Stimulated activated CD4-positive, alpha-beta T cell treated with anti-CD3 and anti-CD28 coated beads, Interleukin-4, amount 100 ng/mL, for 1 hour (primary cell): ENCODE data around the gene VPREB3.

Source experiments
- DNase-seq: peaks from one replicate; pipeline ENCODE4 v3.0.0-alpha.2; 2020

Gene VPREB3

DNA sequence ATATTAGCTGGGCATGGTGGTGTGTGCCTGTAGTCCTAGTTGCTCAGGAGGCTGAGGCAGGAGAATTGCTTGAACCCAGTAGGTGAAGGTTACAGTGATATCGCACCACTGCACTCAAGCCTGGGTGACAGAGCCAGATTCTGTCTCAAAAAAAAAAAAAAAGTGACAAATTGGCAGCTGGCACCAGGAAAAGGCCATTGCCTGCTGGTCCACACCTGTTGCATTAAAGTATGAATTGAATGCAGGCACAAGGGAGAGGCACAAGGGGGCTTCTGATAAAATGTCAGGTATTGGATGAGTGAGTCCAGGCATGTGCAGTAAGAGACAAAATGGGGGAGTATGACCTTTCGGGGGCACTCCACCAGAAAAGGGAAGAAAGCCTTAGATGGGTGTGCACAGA is 31.5 kb downstream of the VPREB3 start:
- DNase-seq = no peak

DNA sequence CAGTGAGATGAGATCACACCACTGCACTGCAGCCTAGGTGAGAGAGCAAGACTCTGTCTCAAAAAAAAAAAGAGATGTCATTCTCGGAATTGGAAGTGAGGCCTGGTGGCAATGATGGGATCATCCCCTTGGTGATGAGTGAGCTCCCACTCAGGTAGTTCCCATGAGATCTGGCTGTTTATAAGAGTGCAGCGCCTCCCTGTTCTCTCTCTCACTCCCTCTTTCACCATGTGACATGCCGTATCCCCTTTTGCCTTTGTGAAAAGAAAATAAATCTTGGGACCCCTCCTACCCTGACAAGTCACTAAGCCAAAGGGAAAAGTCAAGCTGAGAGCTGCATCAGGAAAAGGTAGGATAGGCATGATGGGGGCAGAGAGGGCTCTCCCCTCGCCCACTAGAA is 32.1 kb downstream of the VPREB3 start:
- DNase-seq = no peak

DNA sequence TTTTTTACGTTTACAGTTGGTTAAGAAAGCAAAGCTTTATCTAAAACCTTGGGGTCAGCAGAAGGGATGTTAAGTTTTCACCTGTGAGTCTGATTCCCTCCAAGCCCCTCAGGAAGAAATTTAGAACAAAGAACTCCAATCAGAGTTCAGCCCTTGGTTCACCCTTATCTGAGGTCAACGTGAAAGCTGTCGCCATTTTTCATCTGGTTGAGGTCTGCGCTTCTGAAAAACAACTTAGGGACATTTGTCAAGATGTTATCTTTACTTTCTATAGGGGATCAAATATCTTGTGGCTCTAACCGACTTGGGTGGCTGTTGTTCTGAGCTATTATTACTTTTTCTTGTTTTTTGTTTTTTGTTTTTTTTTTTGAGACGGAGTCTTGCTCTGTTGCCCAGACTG is 33.4 kb downstream of the VPREB3 start:
- no peak for DNase-seq

DNA sequence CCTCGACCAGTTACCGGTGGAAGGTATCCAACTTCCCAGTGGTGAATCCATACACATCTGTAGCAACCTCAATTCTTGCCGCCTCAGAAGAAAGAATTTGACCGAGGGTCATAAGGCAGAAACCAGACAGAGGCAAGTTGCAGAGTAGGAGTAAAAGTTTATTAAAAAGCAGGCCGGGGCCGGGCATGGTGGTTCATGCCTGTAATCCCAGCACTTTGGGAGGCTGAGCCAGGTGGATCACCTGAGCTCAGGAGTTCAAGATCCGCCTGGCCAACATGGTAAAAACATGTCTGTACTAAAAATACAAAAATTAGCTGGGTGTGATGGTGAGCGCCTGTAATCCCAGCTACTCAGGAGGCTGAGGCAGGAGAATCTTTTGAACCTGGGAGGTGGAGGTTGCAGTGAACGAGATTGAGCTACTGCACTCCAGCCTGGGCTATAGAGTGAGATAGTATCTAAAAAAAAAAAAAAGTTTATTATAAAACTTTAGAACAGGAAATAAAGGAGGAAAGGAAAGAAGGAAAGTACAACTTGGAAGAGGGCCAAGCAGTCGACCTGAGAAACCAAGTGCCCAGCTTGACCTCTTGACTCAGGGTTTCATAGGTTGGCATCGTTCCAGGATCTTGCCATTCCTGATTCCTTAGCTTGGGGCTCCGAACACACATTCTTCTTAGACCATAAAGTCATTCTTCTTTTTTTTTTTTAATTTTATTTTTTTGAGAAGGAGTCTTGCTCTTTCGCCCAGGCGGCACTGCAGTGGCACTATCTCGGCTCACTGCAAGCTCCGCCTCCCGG is 35.7 kb downstream of the VPREB3 start:
- DNase-seq = no peak

DNA sequence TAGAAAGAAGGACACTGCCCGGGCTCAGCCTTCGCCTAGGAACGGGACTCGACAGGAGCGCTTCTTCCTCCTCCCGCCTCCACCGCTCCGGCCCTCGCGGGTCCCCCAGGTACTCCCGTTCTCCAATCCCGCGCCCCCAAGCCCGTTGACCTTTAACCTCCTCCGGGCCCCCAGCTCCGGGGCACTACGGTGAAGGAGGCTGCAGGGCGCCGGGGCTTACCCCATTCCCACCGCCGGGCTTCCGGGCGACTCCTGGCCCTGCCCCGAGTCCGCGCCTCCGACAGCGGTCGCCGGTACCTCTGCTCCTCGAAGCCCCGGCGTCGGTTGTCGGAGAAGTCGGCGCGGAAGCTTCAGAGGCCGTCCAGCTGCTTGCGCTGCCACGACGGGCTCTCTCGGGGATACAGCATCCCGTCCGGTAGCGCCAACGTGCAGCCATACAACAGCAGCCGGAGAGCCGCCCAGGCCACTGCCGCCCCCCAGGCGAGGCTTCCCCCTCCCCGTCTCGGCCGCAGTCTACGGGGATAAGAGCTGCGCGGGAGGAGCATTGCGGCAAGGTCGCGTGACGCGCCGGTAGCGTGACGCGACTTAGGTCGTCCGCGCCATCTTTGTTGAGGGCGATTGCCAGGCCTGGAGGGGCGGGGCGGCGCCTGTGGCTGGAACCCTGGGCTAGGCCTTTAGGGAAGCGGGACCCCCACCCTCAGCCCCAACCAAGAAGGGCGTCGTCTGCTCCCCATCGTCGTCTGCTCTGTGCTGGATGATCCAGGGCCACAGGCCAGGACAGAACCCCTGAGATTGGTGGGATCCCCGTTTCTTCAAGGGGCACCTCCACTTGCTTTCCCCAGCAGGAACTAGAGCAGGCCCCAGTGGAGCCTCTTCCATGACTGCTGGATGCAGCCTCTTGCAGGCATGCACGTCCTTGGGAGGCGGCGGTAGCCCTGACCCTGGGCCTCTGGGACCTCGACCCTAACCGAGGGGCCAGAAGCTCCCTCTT is 37.1 kb downstream of the VPREB3 start:
- peak; percentile 82 for DNase-seq

DNA sequence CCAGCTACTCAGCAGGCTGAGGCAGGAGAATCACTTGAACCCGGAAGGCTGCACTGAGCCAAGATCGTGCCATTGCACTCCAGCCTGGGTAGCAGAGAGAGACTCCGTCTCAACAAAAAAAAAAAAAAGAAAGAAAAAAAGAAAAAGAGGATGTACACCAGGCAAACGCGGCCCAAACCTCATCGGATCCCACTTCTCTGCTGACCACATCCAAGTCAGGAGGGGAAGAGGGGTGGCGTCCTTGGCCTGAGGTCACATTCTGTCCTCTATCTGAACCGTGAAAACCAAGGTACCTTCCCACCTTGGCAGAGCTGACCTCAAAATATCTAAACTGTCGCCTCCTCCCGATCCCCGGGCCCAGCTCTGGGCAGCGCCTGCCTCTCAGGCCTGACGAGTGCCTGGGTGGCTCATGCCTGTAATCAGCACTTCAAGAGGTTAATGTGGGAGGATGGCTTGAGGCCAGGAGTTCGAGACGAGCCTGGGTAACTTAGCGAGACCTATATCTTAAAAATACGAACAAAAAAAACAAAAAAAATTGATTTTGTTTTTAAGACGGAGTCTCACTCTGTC is 38.3 kb downstream of the VPREB3 start:
- DNase-seq = no peak

DNA sequence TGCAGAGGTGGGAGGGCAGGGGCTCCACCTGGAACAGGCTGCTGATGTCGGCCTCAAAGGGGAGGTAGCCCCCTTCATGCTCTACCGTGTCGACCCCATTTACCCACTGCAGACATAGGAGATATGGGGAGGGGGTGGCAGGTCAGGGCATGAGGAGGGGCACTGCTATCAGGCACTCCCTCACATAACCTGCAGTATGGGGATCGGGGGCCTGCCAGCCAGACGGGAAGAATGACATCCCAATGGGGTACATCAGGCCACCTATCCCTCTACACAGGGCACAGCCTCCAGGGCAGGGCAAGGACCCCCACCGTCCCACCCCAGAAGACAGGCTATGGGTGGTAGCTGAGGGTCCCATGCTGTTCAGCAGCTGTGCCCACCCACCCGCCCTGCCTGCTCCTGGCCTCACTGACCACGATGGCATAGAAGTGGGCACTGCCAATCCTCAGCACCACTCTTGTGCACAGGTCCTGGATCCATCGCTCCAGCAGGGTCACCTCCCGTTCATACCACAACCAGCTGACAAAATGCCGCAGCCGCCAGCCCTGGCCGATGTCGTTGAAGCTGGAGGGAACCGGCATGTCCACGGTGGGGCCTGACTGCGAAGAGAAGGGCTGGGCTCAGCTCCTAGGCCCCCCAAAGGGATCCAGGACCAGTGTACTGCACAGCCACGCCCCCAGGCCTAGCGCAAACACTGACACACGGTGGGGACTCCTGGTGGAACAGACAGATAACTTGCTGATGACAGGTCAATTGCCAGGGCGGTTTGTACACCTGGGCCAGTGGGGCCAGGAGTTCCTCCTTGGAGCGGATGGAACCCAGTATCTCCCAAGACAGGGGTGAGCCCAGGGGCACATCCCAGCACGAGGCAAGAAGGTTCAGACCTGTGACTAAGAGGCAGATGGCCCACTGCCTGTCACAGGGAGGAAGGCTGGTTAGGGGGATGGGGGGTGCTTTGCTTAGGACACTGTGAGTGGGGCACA is 39.3 kb downstream of the VPREB3 start:
- peak; percentile 10 for DNase-seq

DNA sequence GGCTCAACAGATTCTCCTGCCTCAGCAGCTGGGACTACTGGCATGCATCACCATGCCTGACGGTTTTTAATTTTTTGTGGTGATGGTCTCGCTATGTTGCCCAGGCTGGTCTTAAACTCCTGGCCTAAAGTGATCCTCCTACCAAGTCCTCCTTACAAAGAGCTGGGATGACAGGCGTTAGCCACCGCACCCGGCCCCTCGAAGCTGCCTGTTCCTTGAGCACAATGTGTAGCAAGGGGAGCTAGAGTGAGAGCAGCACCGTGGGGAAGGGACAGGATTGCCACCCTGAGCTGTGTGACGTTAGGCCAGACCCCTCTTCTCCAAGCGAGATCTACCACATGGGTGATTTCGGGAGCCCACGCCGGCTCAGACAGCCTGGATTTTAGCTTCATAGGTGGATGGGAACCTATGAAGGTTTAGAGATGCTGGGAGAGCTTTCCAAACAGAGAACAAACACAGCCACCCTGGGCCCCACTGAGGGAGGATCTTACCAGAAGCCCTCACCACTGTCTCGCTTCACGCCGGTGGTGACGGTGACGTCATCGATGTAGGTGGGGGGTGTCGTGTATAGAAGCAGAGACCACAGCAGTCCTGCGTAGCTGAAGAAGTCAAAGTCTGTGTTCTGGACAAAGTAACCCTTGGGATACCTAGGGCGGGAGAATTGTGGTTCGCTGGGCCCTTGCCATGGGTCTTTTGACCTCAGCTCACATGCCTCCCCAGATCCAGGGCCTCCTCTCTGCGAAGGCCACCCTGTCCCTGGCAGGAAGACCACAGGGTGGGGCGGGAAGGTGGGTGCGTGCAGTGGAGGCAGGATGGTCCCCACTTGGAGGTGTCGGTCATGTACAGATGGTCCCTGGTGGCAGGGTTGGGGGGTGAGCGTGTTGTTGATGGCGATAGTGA is 40.3 kb downstream of the VPREB3 start:
- no peak for DNase-seq

DNA sequence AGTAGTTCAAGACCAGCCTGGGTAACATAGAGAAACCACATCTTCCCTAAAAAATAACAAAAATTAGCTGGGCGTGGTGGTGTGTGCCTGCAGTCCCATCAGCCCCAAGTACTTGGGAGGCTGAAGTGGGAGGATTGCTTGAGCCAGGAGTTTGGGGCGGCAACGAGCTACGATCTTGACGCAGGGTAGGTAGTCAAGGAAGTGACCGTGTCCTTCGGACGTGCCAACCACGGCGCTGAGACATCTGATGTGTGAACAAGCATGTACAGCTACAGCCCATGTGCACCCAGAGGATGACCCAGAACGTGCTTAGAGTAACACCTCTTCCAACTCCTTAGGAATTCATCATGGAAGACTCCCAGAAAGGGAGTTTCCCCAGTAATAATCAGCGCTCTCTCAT is 42.0 kb downstream of the VPREB3 start:
- DNase-seq = no peak

DNA sequence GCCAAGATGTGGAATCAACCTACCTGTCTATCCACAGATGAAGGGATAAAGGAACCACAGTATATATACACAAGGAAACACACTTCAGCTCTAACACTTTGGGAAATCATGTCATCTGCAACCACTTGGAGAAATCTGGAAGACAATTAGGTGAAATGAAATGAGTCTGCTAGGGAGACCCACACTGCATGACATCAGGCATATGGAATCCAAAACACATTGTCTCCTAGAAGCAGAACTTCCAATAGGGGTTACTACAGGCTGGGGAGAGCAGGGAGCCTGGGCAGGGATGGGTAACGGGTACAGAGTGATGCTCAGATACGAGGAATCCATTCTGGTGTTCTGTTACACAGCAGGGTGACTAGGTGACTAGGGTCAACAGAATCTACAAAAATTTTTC is 45.1 kb downstream of the VPREB3 start:
- no peak for DNase-seq

DNA sequence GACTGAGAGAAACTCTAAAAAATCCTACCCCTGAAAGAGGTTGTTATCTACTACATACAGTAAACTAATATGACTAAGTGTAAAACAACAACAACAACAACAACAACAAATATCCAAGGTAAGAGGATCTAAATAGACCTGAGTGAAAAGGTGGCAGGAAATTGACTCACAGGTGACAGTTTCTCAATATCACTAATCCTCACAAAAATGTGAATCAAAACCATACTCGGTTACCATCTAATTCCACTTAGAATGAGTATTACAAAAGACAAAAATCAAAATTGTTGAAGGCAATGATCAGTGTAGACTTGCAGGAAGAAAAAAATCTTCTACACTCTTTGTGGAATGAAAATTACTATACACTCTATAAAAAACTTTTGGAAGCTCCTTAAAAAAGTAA is 46.0 kb downstream of the VPREB3 start:
- no peak for DNase-seq

DNA sequence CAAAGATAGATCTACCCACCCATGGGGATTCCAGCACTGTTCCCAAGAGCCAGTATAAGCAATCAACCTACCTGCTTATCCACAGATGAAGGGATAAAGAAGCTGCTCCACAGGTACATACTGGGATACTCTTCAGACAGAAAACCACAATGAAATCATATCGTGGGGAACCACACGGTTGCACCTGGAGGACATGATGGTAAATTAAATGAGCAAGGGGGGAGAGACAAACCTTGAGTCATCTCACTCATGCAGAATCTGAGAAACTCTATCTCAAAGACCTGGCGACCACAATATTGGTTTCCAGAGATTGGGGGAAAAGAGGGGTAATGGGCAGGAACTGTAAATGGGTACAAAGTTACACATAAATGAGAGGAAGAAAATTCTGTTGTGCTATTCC is 48.9 kb downstream of the VPREB3 start:
- DNase-seq = no peak

DNA sequence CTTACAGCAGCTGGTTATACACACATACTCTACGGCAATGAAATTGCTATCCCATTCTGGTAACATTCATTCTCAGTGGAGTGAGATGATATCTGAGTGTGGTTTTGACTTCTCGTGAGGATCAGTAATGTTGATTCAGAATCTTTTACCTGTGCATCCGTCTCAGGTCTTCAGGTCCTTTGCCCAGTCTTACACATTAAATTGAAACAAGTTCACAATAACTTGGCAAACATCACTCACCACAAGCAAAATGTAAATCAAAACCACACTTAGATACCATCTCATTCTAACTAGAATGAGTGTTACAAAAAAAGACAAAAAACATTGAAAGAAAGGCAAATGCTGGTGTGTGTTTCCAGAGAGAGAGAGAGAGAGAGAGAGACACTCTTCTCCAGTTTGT is 49.4 kb downstream of the VPREB3 start:
- DNase-seq = no peak

DNA sequence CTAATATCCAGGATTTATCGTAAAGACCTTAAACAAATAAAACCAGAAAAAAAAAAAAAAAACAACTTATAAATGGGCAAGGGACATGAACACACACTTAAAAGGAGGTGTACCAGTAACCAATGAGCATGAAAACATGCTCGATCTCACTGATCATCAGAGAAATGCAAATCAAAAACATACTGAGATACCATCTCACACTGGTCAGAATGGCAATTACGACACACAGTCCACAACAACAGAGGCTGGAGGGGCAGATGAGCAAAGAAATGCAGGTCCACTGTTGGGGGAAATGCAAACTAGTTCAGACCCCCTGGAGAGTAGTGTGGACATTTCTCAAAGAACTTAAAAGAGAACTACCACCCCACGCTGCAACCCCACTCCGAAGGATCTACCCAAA is 50.2 kb downstream of the VPREB3 start:
- DNase-seq = no peak
